Caco-2 (cell line): ENCODE measurements around the gene KLRC3. TPM values are rescaled to one million over a fixed set of nuclear protein-coding genes. Genes with fewer than 3 reads are reported as not detected.
A peak's percentile ranks its signal among the peaks of the same experiment; 100 is the strongest.

Experiments
- BruUV-seq: library from RNA; stranded (reverse); fragments of 400-500 nt; replicated peaks from 2 replicates; lab custom pipeline; 2021; lab: Mats Ljungman, UMichigan
- CTCF ChIA-PET: fragments of 300-600 bp; sonication (Branson Sonifier 250); formaldehyde crosslinking; loops from one replicate; lab custom pipeline; 2022; ENCODE audit warnings: antibody characterized with exemption; lab: Charles Lee
- POLR2A ChIA-PET: fragments of 300-600 bp; sonication (Branson Sonifier 250); formaldehyde crosslinking; loops from one replicate; lab custom pipeline; 2022; ENCODE audit warnings: antibody characterized with exemption; lab: Charles Lee
- DNase-seq, 2 experiments: peaks; one replicate each; pipeline versions ENCODE4 v3.0.0 to v3.0.0-alpha.2; 2020 to 2022
- H3K27me3 ChIP-seq: replicated peaks from 2 replicates; pipeline ENCODE4 v1.6.0; 2011; ENCODE audit warnings: low read length; ENCODE audit not compliant: control insufficient read depth, insufficient read depth
- H3K36me3 ChIP-seq: 2 replicates; pipeline ENCODE4 v1.5.1; 2011; ENCODE audit warnings: low read length; ENCODE audit not compliant: control insufficient read depth, insufficient read depth
- H3K4me1 ChIP-seq: fragments of 250-450 bp; sonication (Bioruptor Pico); 2 replicates; pipeline ENCODE4 v1.5.1; 2020; ENCODE audit warnings: mild to moderate bottlenecking
- H3K4me3 ChIP-seq: 2 replicates; pipeline ENCODE4 v1.5.1; 2011; ENCODE audit warnings: low read depth, mild to moderate bottlenecking, control low read depth, low read length
- H3K9me3 ChIP-seq: fragments of 250-450 bp; sonication (Bioruptor Pico); 2 replicates; pipeline ENCODE4 v1.5.1; 2020; ENCODE audit warnings: mild to moderate bottlenecking, moderate library complexity
- H3K27ac Mint-ChIP-seq: one replicate; pipeline ENCODE4 v1.8.0; 2022; ENCODE audit warnings: mixed read lengths; ENCODE audit not compliant: unreplicated experiment
- H3K27me3 Mint-ChIP-seq: one replicate; pipeline ENCODE4 v1.8.0; 2022; ENCODE audit warnings: mixed read lengths; ENCODE audit not compliant: insufficient read depth, unreplicated experiment
- H3K36me3 Mint-ChIP-seq: one replicate; pipeline ENCODE4 v1.8.0; 2022; ENCODE audit warnings: mild to moderate bottlenecking, mixed read lengths; ENCODE audit not compliant: insufficient read depth, unreplicated experiment
- H3K4me1 Mint-ChIP-seq: one replicate; pipeline ENCODE4 v1.8.0; 2022; ENCODE audit warnings: low read depth, mixed read lengths; ENCODE audit not compliant: unreplicated experiment
- H3K4me3 Mint-ChIP-seq: one replicate; pipeline ENCODE4 v1.8.0; 2022; ENCODE audit warnings: mild to moderate bottlenecking, moderate library complexity, mixed read lengths; ENCODE audit not compliant: unreplicated experiment
- H3K9me3 Mint-ChIP-seq: one replicate; pipeline ENCODE4 v1.8.0; 2022; ENCODE audit warnings: mixed read lengths; ENCODE audit not compliant: unreplicated experiment
- intact Hi-C: fragments of 100-400 bp; cut with micrococcal nuclease; formaldehyde crosslinking; loops from one replicate; pipeline ENCODE4 v1.10.0; 2022; ENCODE audit not compliant: unreplicated experiment
- total RNA-seq: library from RNA; stranded (reverse); gene quantifications from 2 replicates; pipeline ENCODE4 v1.2.3, GENCODE V29; 2022
- TF ChIP-seq, protein P1 (sequence below), 2 experiments: fragments of 200-600 bp in 1 of 2; IDR thresholded peaks; 1 replicate in 1 of 2; 2 replicates in 1 of 2; pipeline versions ENCODE4 v1.5.1 to v1.8.0; 2011 to 2022; ENCODE audit warnings: antibody characterized with exemption in 1 of 2, control low read depth in 1 of 2, inconsistent platforms in 1 of 2, low read depth in 1 of 2, low read length in 1 of 2, mild to moderate bottlenecking in 1 of 2, moderate library complexity in 1 of 2; ENCODE audit not compliant: insufficient read depth in 1 of 2, severe bottlenecking in 1 of 2, unreplicated experiment in 1 of 2

KLRC3 gene
- total RNA-seq, 1 experiment from 2014 or later = not detected

DNA sequence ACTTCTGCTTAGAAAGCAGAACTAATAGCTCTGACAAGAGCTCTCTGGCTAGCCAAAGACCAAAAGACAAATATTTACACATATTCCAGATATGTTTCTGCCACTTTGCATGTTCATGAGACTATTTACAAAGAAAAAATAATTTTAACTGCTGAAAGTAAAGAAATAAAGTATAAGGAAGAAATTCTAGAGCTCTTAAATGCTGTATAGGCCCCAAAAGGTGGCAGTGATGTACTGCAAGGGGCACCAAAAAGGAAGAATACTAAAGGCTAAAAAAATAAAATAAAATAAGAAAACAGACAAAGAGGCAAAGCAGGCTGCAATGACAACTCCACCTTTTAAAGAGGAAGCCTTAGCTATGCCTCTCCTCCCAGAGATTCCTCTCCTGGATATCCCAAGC, 53.5 kb downstream of the KLRC3 start:
- POLR2A ChIA-PET = interaction anchor here (0.6 kb wide), 1 partner anchor 178 kb away, joined by 17 read pairs; no protein-coding TSS in a partner anchor
- CTCF ChIA-PET = interaction anchor here (1.0 to 2.1 kb wide), 3 partner anchors 18 to 192 kb away, joined by 4 to 6 read pairs (median 6); no protein-coding TSS in a partner anchor
- H3K27me3 ChIP-seq = no peaks in the 10 kb centered on the region
- peaks cover 20% of the 10 kb centered on the region for H3K9me3 ChIP-seq
- H3K4me1 Mint-ChIP-seq = peaks cover 20% of the 10 kb centered on the region
- H3K4me3 Mint-ChIP-seq = no peak overlapping the region
- H3K4me3 ChIP-seq = no peak overlapping the region
- TF ChIP-seq, protein P1, sequence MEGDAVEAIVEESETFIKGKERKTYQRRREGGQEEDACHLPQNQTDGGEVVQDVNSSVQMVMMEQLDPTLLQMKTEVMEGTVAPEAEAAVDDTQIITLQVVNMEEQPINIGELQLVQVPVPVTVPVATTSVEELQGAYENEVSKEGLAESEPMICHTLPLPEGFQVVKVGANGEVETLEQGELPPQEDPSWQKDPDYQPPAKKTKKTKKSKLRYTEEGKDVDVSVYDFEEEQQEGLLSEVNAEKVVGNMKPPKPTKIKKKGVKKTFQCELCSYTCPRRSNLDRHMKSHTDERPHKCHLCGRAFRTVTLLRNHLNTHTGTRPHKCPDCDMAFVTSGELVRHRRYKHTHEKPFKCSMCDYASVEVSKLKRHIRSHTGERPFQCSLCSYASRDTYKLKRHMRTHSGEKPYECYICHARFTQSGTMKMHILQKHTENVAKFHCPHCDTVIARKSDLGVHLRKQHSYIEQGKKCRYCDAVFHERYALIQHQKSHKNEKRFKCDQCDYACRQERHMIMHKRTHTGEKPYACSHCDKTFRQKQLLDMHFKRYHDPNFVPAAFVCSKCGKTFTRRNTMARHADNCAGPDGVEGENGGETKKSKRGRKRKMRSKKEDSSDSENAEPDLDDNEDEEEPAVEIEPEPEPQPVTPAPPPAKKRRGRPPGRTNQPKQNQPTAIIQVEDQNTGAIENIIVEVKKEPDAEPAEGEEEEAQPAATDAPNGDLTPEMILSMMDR (IDR thresholded peaks at IDR 0.05; ENCODE audit: insufficient read depth in 1 of 2, low read depth in 1 of 2, low read length in 1 of 2, severe bottlenecking in 1 of 2, unreplicated experiment in 1 of 2) = peak in 1 of 2 experiments; percentile 11
- no peaks in the 10 kb centered on the region for H3K27me3 Mint-ChIP-seq
- no peak overlapping the region for H3K27ac Mint-ChIP-seq
- peaks cover 27% of the 10 kb centered on the region for H3K9me3 Mint-ChIP-seq
- no peaks in the 10 kb centered on the region; the same call in 1 of the 2 replicates for H3K36me3 ChIP-seq
- no TSS peak for BruUV-seq
- H3K36me3 Mint-ChIP-seq = peaks cover 5% of the 10 kb centered on the region
- DNase-seq = no peak
- peaks cover 55% of the 10 kb centered on the region for H3K4me1 ChIP-seq
- intact Hi-C loops = loop anchor here (10.0 kb wide), 1 partner anchor 132 kb away; no protein-coding TSS in a partner anchor

DNA sequence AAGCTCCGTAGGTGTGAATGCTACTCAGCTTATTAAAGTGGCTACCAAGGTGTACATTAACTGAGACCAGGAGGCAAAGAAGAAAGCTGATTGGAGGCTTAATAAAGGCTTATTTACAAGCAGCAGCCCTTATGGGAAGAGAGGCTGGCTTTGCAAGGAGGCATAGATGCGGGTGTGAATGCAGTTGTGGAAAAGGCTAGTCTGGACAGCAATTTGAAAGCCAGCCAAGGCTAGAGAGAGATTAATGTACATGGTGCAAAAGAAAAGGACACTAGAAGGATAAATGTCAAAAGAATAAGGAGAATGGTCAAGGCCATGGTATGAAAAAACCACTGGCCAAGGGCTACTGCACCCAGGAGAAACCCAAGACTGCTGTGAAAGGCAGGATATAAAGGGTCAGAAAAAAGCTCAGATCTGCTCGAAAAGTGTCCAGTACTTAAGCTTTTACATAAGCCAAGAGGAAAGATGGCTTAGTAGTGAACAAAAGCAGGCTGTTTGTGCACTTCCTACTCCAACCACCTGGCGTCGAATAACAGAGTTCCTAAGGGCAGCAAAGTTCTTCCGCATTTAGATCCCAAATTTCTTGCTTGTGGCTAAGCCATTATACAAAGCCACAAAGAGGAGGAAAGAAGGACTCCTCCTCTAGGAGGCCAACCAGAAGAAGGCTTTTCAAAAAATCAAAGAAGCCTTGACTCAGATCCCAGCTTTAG, 54.5 kb downstream of the KLRC3 start:
- Mint-ChIP-seq H3K27ac (no peak overlapping the region), H3K36me3 (no peaks in the 10 kb centered on the region), H3K4me3 (no peak overlapping the region), H3K9me3 (peaks cover 30% of the 10 kb centered on the region), H3K4me1 (peaks cover 19% of the 10 kb centered on the region), H3K27me3 (no peaks in the 10 kb centered on the region)
- Histone ChIP-seq H3K9me3 (peaks cover 21% of the 10 kb centered on the region), H3K27me3 (no peaks in the 10 kb centered on the region), H3K36me3 (no peaks in the 10 kb centered on the region; the same call in 1 of the 2 replicates), H3K4me1 (peaks cover 56% of the 10 kb centered on the region), H3K4me3 (peak overlapping the region; percentile 39)
- BruUV-seq = no TSS peak
- POLR2A ChIA-PET = interaction anchor here (1.3 kb wide), 1 partner anchor 247 kb away, joined by 5 read pairs; the partner anchor contains the start of gene MAGOHB
- TF ChIP-seq, protein P1 (IDR thresholded peaks at IDR 0.05; ENCODE audit: insufficient read depth in 1 of 2, low read depth in 1 of 2, low read length in 1 of 2, severe bottlenecking in 1 of 2, unreplicated experiment in 1 of 2) = peak in 1 of 2 experiments; percentile 60
- CTCF ChIA-PET = interaction anchor here (1.5 to 2.1 kb wide), 2 partner anchors 20 to 36 kb away, joined by 4 to 6 read pairs; no protein-coding TSS in a partner anchor
- intact Hi-C loops = loop anchor here (1.0 to 10.0 kb wide), 3 partner anchors 45 to 308 kb away; partner anchors contain the start of gene STYK1
- no peak for DNase-seq
